ENCODE results near the gene STRAP. TPM values are rescaled to one million over a fixed set of nuclear protein-coding genes. Genes with fewer than 3 reads are reported as not detected.

Gene STRAP
- total RNA-seq, 1 donor: 69.5 TPM

DNA sequence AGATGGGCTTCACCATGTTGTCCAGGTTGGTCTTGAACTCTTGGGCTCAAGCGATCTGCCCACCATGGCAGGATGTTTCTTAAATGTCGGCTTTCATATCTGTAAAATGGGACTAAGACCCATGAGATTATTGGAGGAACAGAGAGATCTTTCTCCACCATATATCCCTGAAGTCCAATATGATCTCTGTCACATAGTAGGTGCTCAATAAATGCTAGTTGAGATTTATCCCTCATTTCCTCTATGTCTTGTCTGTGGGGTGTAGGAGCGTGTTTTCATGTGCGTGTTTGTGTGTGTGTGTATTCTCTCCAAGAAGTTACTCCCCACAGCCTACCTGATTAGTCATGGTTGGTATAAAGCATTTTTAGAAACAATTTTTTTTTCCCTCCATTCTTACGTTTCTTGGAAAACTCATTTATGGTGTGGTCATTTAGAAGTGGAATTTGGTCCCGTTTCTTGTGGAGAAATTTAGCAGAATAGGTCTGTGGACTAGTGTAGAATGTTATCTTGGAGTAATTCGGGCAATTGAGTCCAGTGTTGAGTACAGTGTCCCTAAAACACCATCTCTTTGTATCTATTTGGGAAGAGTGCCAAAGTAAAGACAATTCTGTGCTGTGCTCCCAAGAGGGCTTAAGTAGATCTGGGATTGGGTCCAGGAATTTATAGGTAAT lies 4.3 kb downstream of the STRAP start:
- H2AFZ ChIP-seq (ENCODE audit: low read length): no peak overlapping the region
- peak overlapping the region; percentile 12 for H3K4me2 ChIP-seq (ENCODE audit: insufficient read depth, low read length)
- no peak for DNase-seq (ENCODE audit: insufficient read length, low spot score, missing footprints)
- H3K4me1 ChIP-seq (ENCODE audit: insufficient read depth, low read length): peaks cover 34% of the 10 kb centered on the region
- peaks cover 64% of the 10 kb centered on the region for H4K20me1 ChIP-seq (ENCODE audit: insufficient read depth, low read length)
- TF ChIP-seq, protein P1, sequence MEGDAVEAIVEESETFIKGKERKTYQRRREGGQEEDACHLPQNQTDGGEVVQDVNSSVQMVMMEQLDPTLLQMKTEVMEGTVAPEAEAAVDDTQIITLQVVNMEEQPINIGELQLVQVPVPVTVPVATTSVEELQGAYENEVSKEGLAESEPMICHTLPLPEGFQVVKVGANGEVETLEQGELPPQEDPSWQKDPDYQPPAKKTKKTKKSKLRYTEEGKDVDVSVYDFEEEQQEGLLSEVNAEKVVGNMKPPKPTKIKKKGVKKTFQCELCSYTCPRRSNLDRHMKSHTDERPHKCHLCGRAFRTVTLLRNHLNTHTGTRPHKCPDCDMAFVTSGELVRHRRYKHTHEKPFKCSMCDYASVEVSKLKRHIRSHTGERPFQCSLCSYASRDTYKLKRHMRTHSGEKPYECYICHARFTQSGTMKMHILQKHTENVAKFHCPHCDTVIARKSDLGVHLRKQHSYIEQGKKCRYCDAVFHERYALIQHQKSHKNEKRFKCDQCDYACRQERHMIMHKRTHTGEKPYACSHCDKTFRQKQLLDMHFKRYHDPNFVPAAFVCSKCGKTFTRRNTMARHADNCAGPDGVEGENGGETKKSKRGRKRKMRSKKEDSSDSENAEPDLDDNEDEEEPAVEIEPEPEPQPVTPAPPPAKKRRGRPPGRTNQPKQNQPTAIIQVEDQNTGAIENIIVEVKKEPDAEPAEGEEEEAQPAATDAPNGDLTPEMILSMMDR (IDR thresholded peaks at IDR 0.05; ENCODE audit: extremely low read depth, low read depth, low read length): no peak
- H3K79me2 ChIP-seq (ENCODE audit: insufficient read depth, low read length): peaks cover 84% of the 10 kb centered on the region
- H3K27ac ChIP-seq (ENCODE audit: low read depth, low read length): no peak overlapping the region
- no peaks in the 10 kb centered on the region for H3K27me3 ChIP-seq (ENCODE audit: insufficient read depth, low read length)
- H3K4me3 ChIP-seq (ENCODE audit: insufficient read depth, low read length): no peak overlapping the region
- peaks cover 49% of the 10 kb centered on the region for H3K36me3 ChIP-seq (ENCODE audit: insufficient read depth, low read length)
- H3K9me3 ChIP-seq (ENCODE audit: low read depth, low read length): no peaks in the 10 kb centered on the region

DNA sequence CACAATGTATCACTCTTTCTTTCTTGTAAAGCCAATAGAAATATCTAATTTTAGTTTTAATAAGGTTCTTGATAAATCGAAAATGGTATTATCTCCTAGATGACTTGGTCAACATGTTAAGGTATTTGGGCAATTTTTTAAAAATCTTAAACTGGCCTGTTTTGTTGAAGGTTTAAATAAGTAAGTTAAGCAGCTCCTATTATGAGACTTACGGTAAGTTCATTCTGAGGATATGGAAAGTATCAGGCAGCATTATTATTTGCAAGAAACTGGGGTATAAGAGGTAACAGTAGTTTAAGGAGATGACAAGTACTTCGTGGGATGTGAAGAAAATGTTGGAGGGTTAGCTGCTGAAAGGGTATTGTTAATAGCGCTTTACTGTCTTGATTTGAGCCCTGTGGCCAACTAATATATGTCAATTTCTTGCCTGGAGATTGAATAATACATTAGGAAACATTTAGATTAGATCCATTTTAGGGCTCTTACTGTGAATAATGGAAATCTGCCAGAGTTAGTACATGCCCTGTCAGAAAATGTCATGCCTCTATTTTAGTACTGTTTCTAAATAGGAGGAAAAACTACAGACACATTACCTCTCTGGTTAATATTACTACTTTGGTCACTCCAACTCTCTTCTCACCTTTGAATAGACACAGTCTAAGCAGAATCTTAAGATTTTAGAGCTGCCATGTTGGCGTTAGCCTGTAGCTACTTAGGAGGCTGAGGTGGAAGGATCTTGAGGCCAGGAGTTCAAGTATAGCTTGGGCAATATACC lies 5.0 kb downstream of the STRAP start:
- no peak for DNase-seq (ENCODE audit: insufficient read length, low spot score, missing footprints)
- TF ChIP-seq, protein P1 (IDR thresholded peaks at IDR 0.05; ENCODE audit: extremely low read depth, low read depth, low read length): no peak
- H3K27ac ChIP-seq (ENCODE audit: low read depth, low read length): peak overlapping the region; percentile 11
- H3K4me2 ChIP-seq (ENCODE audit: insufficient read depth, low read length): peak overlapping the region; percentile 12
- peaks cover 56% of the 10 kb centered on the region for H3K36me3 ChIP-seq (ENCODE audit: insufficient read depth, low read length)
- peaks cover 88% of the 10 kb centered on the region for H3K79me2 ChIP-seq (ENCODE audit: insufficient read depth, low read length)
- H3K9me3 ChIP-seq (ENCODE audit: low read depth, low read length): no peaks in the 10 kb centered on the region
- peaks cover 64% of the 10 kb centered on the region for H4K20me1 ChIP-seq (ENCODE audit: insufficient read depth, low read length)
- no peak overlapping the region for H2AFZ ChIP-seq (ENCODE audit: low read length)
- H3K4me1 ChIP-seq (ENCODE audit: insufficient read depth, low read length): peaks cover 34% of the 10 kb centered on the region
- no peaks in the 10 kb centered on the region for H3K27me3 ChIP-seq (ENCODE audit: insufficient read depth, low read length)
- no peak overlapping the region for H3K4me3 ChIP-seq (ENCODE audit: insufficient read depth, low read length)

DNA sequence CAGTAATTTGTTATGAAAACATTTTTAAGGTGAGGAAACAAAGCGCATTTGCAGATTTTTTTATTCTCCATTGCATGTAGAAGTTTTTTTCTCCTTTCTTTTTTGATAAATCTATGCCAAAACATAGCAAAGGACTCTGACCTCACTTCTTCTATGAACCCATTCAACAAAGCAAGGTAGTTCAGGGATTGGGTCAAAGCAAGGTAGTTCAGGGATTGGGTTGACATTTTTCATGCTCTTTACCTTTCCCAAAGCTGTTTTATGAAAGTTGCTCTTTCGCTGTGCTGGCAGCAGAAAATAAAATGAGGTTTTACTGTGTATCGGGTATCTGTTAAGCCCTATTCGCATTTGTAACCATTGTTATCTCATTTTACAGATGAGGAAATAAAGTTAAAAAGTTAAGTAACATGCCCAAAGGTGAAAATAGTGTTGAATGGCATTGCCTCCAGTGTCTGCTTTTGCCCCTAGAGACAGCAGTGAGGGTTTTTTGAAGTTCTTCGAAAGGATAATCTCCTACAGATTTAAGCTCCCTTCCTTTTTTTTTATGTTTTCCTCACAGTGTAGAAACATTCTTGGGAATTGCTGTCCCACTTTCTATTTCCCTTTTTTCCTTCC lies 10.6 kb downstream of the STRAP start:
- H2AFZ ChIP-seq (ENCODE audit: low read length): no peak overlapping the region
- no peak overlapping the region for H3K4me3 ChIP-seq (ENCODE audit: insufficient read depth, low read length)
- H4K20me1 ChIP-seq (ENCODE audit: insufficient read depth, low read length): peaks cover 26% of the 10 kb centered on the region
- peaks cover 7% of the 10 kb centered on the region for H3K4me1 ChIP-seq (ENCODE audit: insufficient read depth, low read length)
- H3K27ac ChIP-seq (ENCODE audit: low read depth, low read length): no peak overlapping the region
- TF ChIP-seq, protein P1 (IDR thresholded peaks at IDR 0.05; ENCODE audit: extremely low read depth, low read depth, low read length): no peak
- H3K36me3 ChIP-seq (ENCODE audit: insufficient read depth, low read length): peaks cover 64% of the 10 kb centered on the region
- H3K9me3 ChIP-seq (ENCODE audit: low read depth, low read length): no peaks in the 10 kb centered on the region
- H3K4me2 ChIP-seq (ENCODE audit: insufficient read depth, low read length): no peak overlapping the region
- peaks cover 49% of the 10 kb centered on the region for H3K79me2 ChIP-seq (ENCODE audit: insufficient read depth, low read length)
- no peaks in the 10 kb centered on the region for H3K27me3 ChIP-seq (ENCODE audit: insufficient read depth, low read length)
- peak; percentile 64 for DNase-seq (ENCODE audit: insufficient read length, low spot score, missing footprints)

GRCh38 chr12:15893260-15893659 lies 11.1 kb downstream of the STRAP start:
- Histone ChIP-seq H3K27me3 (ENCODE audit: insufficient read depth, low read length) (no peaks in the 10 kb centered on the region), H3K36me3 (ENCODE audit: insufficient read depth, low read length) (peaks cover 60% of the 10 kb centered on the region), H3K4me1 (ENCODE audit: insufficient read depth, low read length) (peaks cover 7% of the 10 kb centered on the region), H4K20me1 (ENCODE audit: insufficient read depth, low read length) (peaks cover 21% of the 10 kb centered on the region), H3K4me3 (ENCODE audit: insufficient read depth, low read length) (no peak overlapping the region), H3K9me3 (ENCODE audit: low read depth, low read length) (no peaks in the 10 kb centered on the region), H3K79me2 (ENCODE audit: insufficient read depth, low read length) (peaks cover 43% of the 10 kb centered on the region), H3K4me2 (ENCODE audit: insufficient read depth, low read length) (no peak overlapping the region), H3K27ac (ENCODE audit: low read depth, low read length) (no peak overlapping the region), H2AFZ (ENCODE audit: low read length) (no peak overlapping the region)
- TF ChIP-seq, protein P1 (IDR thresholded peaks at IDR 0.05; ENCODE audit: extremely low read depth, low read depth, low read length): no peak
- DNase-seq (ENCODE audit: insufficient read length, low spot score, missing footprints): no peak
